H1 (cell line): ENCODE measurements around the gene LEO1. TPM values are rescaled to one million over a fixed set of nuclear protein-coding genes. Genes with fewer than 3 reads are reported as not detected.

Experiments used
- CTCF ChIA-PET: fragments of 300-600 bp; sonication (Branson Sonifier 250); formaldehyde crosslinking; loops from one replicate; lab custom pipeline; 2021; ENCODE audit not compliant: partially characterized antibody; lab: Charles Lee
- POLR2A ChIA-PET: fragments of 300-600 bp; sonication (Branson Sonifier 250); formaldehyde crosslinking; loops from one replicate; lab custom pipeline; 2021; ENCODE audit warnings: inconsistent platforms; ENCODE audit not compliant: partially characterized antibody; lab: Charles Lee
- DNase-seq, 2 experiments: peaks; one replicate each; pipeline versions ENCODE4 v3.0.0 to v3.0.0-alpha.2; 2010 to 2022; ENCODE audit warnings: low spot score in 2 of 2, low read depth in 1 of 2, mixed read lengths in 1 of 2
- FAIRE-seq: peaks from 2 replicates; lab custom pipeline; 2011; peaks lifted over from hg19 to GRCh38; lab: Jason Lieb, UNC
- H2AFZ ChIP-seq: 2 replicates; pipeline ENCODE4 v1.8.1; 2012; ENCODE audit warnings: low read length, inconsistent platforms
- H2AK5ac ChIP-seq: 2 replicates; pipeline ENCODE4 v1.6.1; 2013; ENCODE audit warnings: low read depth, low read length
- H2BK120ac ChIP-seq: replicated peaks from 2 replicates; pipeline ENCODE3; 2013; ENCODE audit warnings: low read depth, low read length, inconsistent platforms
- H2BK12ac ChIP-seq: 2 replicates; pipeline ENCODE4 v1.6.1; 2013; ENCODE audit warnings: low read depth, low read length
- H2BK15ac ChIP-seq: 2 replicates; pipeline ENCODE4 v1.6.1; 2013; ENCODE audit warnings: low read length
- H2BK20ac ChIP-seq: 2 replicates; pipeline ENCODE4 v1.6.1; 2013; ENCODE audit warnings: low read length
- H2BK5ac ChIP-seq: 2 replicates; pipeline ENCODE4 v1.6.1; 2013; ENCODE audit warnings: low read depth, low read length
- H3K14ac ChIP-seq: 2 replicates; pipeline ENCODE4 v1.6.1; 2013; ENCODE audit warnings: inconsistent platforms; ENCODE audit not compliant: insufficient read length
- H3K18ac ChIP-seq: 2 replicates; pipeline ENCODE4 v1.6.1; 2013; ENCODE audit warnings: low read length; ENCODE audit errors: extremely low read depth
- H3K23ac ChIP-seq: 2 replicates; pipeline ENCODE4 v1.6.1; 2013; ENCODE audit warnings: inconsistent platforms; ENCODE audit not compliant: insufficient read length
- H3K23me2 ChIP-seq: 2 replicates; pipeline ENCODE4 v1.6.1; 2013; ENCODE audit warnings: low read depth, low read length
- H3K27ac ChIP-seq: 2 replicates; pipeline ENCODE4 v1.6.1; 2011; ENCODE audit warnings: low read depth, low read length, inconsistent platforms
- H3K27me3 ChIP-seq, 4 experiments: replicated peaks in 1 of 4; 1 replicate in 1 of 4; 2 replicates in 3 of 4; pipeline versions ENCODE4 v1.6.1 to v1.8.1; 2011 to 2013; ENCODE audit warnings: low read length in 3 of 4, mild to moderate bottlenecking in 3 of 4, inconsistent platforms in 2 of 4, mixed read lengths in 2 of 4, moderate library complexity in 1 of 4; ENCODE audit not compliant: control insufficient read depth in 3 of 4, insufficient read depth in 3 of 4; ENCODE audit errors: extremely low read depth in 1 of 4
- H3K36me3 ChIP-seq, 4 experiments: 2 replicates each; pipeline versions ENCODE4 v1.6.1 to v1.8.1; 2011 to 2013; ENCODE audit warnings: mild to moderate bottlenecking in 4 of 4, low read length in 3 of 4, moderate library complexity in 2 of 4, control low read depth in 1 of 4, inconsistent platforms in 1 of 4; ENCODE audit not compliant: insufficient read depth in 4 of 4, control insufficient read depth in 2 of 4
- H3K4ac ChIP-seq: replicated peaks from 2 replicates; pipeline ENCODE3; 2013; ENCODE audit warnings: low read length, low read depth, mixed read lengths, inconsistent platforms; ENCODE audit not compliant: insufficient read length
- H3K4me1 ChIP-seq, 4 experiments: replicated peaks in 1 of 4; 1 replicate in 1 of 4; 2 replicates in 3 of 4; pipeline versions ENCODE4 v1.6.1 to v1.8.1; 2011 to 2013; ENCODE audit warnings: low read length in 3 of 4, inconsistent platforms in 2 of 4, mixed read lengths in 1 of 4; ENCODE audit not compliant: insufficient read depth in 4 of 4, control insufficient read depth in 3 of 4
- H3K4me2 ChIP-seq, 2 experiments: 2 replicates each; pipeline versions ENCODE4 v1.6.1 to v1.8.1; 2011 to 2013; ENCODE audit warnings: low read depth in 2 of 2, low read length in 2 of 2, control low read depth in 1 of 2, inconsistent platforms in 1 of 2, mild to moderate bottlenecking in 1 of 2; ENCODE audit not compliant: insufficient read depth in 1 of 2
- H3K4me3 ChIP-seq, 4 experiments: fragments of 200-600, 300-600 bp in 1 of 4; sonication (generic), shearing (Covaris generic), sonication (Bioruptor Twin) in 1 of 4; 2 replicates each; pipeline versions ENCODE4 v1.5.1 to v1.8.1; 2011 to 2016; ENCODE audit warnings: low read length in 4 of 4, low read depth in 3 of 4, control low read depth in 2 of 4, inconsistent platforms in 2 of 4, mild to moderate bottlenecking in 2 of 4, mixed read lengths in 1 of 4, moderate library complexity in 1 of 4; ENCODE audit not compliant: insufficient read depth in 2 of 4; ENCODE audit errors: extremely low read depth in 1 of 4
- H3K56ac ChIP-seq: replicated peaks from 2 replicates; pipeline ENCODE3; 2013; ENCODE audit warnings: low read depth, mild to moderate bottlenecking, mixed read lengths, low read length, inconsistent platforms; ENCODE audit not compliant: insufficient read length
- H3K79me1 ChIP-seq: 2 replicates; pipeline ENCODE4 v1.6.1; 2013; ENCODE audit warnings: low read depth, low read length, control low read depth
- H3K79me2 ChIP-seq, 2 experiments: 2 replicates each; pipeline versions ENCODE4 v1.6.1 to v1.8.1; 2012 to 2013; ENCODE audit warnings: low read length in 2 of 2, mild to moderate bottlenecking in 2 of 2, inconsistent platforms in 1 of 2; ENCODE audit not compliant: insufficient read depth in 2 of 2, control insufficient read depth in 1 of 2
- H3K9ac ChIP-seq, 4 experiments: replicated peaks in 1 of 4; 1 replicate in 1 of 4; 2 replicates in 3 of 4; pipeline versions ENCODE4 v1.6.1 to v1.8.1; 2011 to 2013; ENCODE audit warnings: low read depth in 3 of 4, low read length in 3 of 4, control low read depth in 2 of 4, mild to moderate bottlenecking in 2 of 4, moderate library complexity in 2 of 4, inconsistent platforms in 1 of 4; ENCODE audit errors: extremely low read depth in 1 of 4
- H3K9me3 ChIP-seq, 2 experiments: 2 replicates each; pipeline versions ENCODE4 v1.6.1 to v1.8.1; 2012 to 2013; ENCODE audit warnings: mild to moderate bottlenecking in 2 of 2, moderate library complexity in 2 of 2, control low read depth in 1 of 2, inconsistent platforms in 1 of 2, low read depth in 1 of 2, low read length in 1 of 2, mixed read lengths in 1 of 2; ENCODE audit not compliant: insufficient read depth in 2 of 2
- H4K20me1 ChIP-seq, 2 experiments: replicated peaks in 1 of 2; 2 replicates each; pipeline versions ENCODE3 to v1.8.1; 2011 to 2013; ENCODE audit warnings: inconsistent platforms in 2 of 2, low read length in 2 of 2, mild to moderate bottlenecking in 1 of 2; ENCODE audit not compliant: insufficient read depth in 2 of 2, control insufficient read depth in 1 of 2
- H4K5ac ChIP-seq: 2 replicates; pipeline ENCODE4 v1.6.1; 2013; ENCODE audit warnings: low read length, low read depth, mixed read lengths, inconsistent platforms; ENCODE audit not compliant: insufficient read length
- H4K8ac ChIP-seq: 2 replicates; pipeline ENCODE4 v1.8.0; 2013; ENCODE audit warnings: mild to moderate bottlenecking, moderate library complexity, low read length, inconsistent platforms; ENCODE audit not compliant: insufficient read depth; ENCODE audit errors: extremely low read depth
- H4K91ac ChIP-seq: replicated peaks from 2 replicates; pipeline ENCODE3; 2013; ENCODE audit warnings: low read length, mixed read lengths, inconsistent platforms; ENCODE audit not compliant: insufficient read length
- CBX8 ChIP-seq: fragments of 300-800, 300-1000 bp; sonication (generic); IDR thresholded peaks from 2 replicates; pipeline ENCODE4 v1.7.1; 2016; ENCODE audit warnings: low read depth, low read length, borderline replicate concordance
- E2F6 ChIP-seq: IDR thresholded peaks from 2 replicates; pipeline ENCODE4 v1.6.1; 2012; ENCODE audit warnings: inconsistent platforms
- EGR1 ChIP-seq: IDR thresholded peaks from 2 replicates; pipeline ENCODE4 v1.6.1; 2011; ENCODE audit warnings: low read depth, low read length, borderline replicate concordance
- JUND ChIP-seq: IDR thresholded peaks from 2 replicates; pipeline ENCODE4 v1.6.1; 2011; ENCODE audit warnings: mild to moderate bottlenecking, improper control_type of control experiment, low read length
- KDM4A ChIP-seq: IDR thresholded peaks from one replicate; pipeline ENCODE4 v1.7.1; 2012; ENCODE audit warnings: low read depth, mild to moderate bottlenecking, moderate library complexity, low read length, inconsistent platforms; ENCODE audit not compliant: severe bottlenecking
- KDM5A ChIP-seq: fragments of 200-600 bp; IDR thresholded peaks from 2 replicates; pipeline ENCODE4 v1.7.1; 2012; ENCODE audit warnings: mild to moderate bottlenecking, low read length, inconsistent platforms, mixed read lengths
- NRF1 ChIP-seq: IDR thresholded peaks from 2 replicates; pipeline ENCODE4 v1.6.1; 2011; ENCODE audit warnings: mild to moderate bottlenecking, low read depth, low read length, improper control_type of control experiment
- POU5F1 ChIP-seq: IDR thresholded peaks from 2 replicates; pipeline ENCODE4 v1.6.1; 2011; ENCODE audit warnings: low read depth, mild to moderate bottlenecking, low read length, moderate library complexity
- SIRT6 ChIP-seq: IDR thresholded peaks from one replicate; pipeline ENCODE4 v1.7.1; 2012; ENCODE audit warnings: low read length, inconsistent platforms
- SP1 ChIP-seq: IDR thresholded peaks from 2 replicates; pipeline ENCODE4 v1.6.1; 2011; ENCODE audit warnings: low read depth, low read length
- SP2 ChIP-seq: IDR thresholded peaks from 2 replicates; pipeline ENCODE4 v1.6.1; 2012; ENCODE audit warnings: mild to moderate bottlenecking, low read length, inconsistent platforms
- SRF ChIP-seq: IDR thresholded peaks from 2 replicates; pipeline ENCODE4 v1.6.1; 2011; ENCODE audit warnings: mild to moderate bottlenecking, low read depth, low read length, moderate library complexity
- whole genome bisulfite sequencing, 2 experiments: shearing (Covaris generic) in 1 of 2; methylation state at CpG; one replicate each; pipeline versions ENCODE4 v1.1.6 to v1.1.7; 2013 to 2015; ENCODE audit warnings: low lambda C conversion rate in 2 of 2, mixed read lengths in 2 of 2, inconsistent platforms in 1 of 2, low coverage in 1 of 2, missing lambda C conversion rate in 1 of 2; ENCODE audit not compliant: insufficient replicate concordance in 2 of 2, insufficient coverage in 1 of 2, insufficient read length in 1 of 2; ENCODE audit errors: extremely low coverage in 1 of 2, missing lambda C conversion rate in 1 of 2; 5-methylcytosine and 5-hydroxymethylcytosine counted together
- polyA plus RNA-seq, 7 experiments: library from polyadenylated mRNA; depleted of rRNA in 3 of 7; stranded (reverse) in 5 of 7; unstranded in 2 of 7; fragments of >200 nt in 5 of 7; fragments of 200-250 nt in 2 of 7; gene quantifications; 1 replicate in 5 of 7; 2 replicates in 1 of 7; 4 replicates in 1 of 7; pipeline versions ENCODE4 v1.2.1 to v1.2.3, GENCODE V29; 2011 to 2013; ENCODE audit warnings: missing spikeins in 2 of 7, mixed read lengths in 2 of 7
- total RNA-seq: library from RNA; stranded (reverse); fragmentation: NEBNext Ultra II Directional; extraction: Animal tissue kit (Norgen Biotek cat#: 25700); gene quantifications from 2 replicates; pipeline ENCODE4 v1.2.1, GENCODE V29; 2021

The LEO1 gene
- total and polyA plus RNA-seq, 2 of the 8 experiments (the other 6 are each of a cell fraction or from before 2014, with no cell fraction given), result 1.6 to 27.4 TPM

- Histone ChIP-seq H3K79me1 (peaks cover 3% of the 10 kb centered on the region; the same call in 1 of the 2 replicates), H3K9ac (peak overlapping the region; percentile 87 to 93 (median 89))
- WGBS, 2 experiments, result 8% methylated on average over 10 of the region's 10 CpGs; no CpG with 5 or more reads in 1 of the 2 experiments
- TF ChIP-seq EGR1 (no peak), KDM5A (no peak), SIRT6 (no peak), POU5F1 (no peak), SP1 (no peak), SRF (no peak), JUND (no peak), CBX8 (no peak), SP2 (no peak), KDM4A (no peak), E2F6 (no peak), NRF1 (no peak)
Measured at GRCh38 chr15:52020221-52021085, 48.9 kb upstream of the LEO1 start.

More at GRCh38 chr15:52020221-52021085, 48.9 kb upstream of the LEO1 start:
- no peak overlapping the region; the same call in 1 of the 2 replicates for H2BK12ac ChIP-seq
- H3K4me1 ChIP-seq, result peaks cover 2 to 12% (median 4%) of the 10 kb centered on the region in 4 experiments; a peak in 5 of 7 replicates
- POLR2A ChIA-PET, result interaction anchor here (0.7 to 3.5 kb wide), 15 partner anchors 8 to 446 kb away, joined by 3 to 21 read pairs (median 4); partner anchors contain the start of genes BCL2L10 and LEO1
- H2AK5ac ChIP-seq, result no peak overlapping the region
- peak overlapping the region; percentile 70 to 76 for H3K4me2 ChIP-seq
- peaks cover 2 to 4% of the 10 kb centered on the region in 2 experiments for H4K20me1 ChIP-seq
- H3K56ac ChIP-seq, result no peak overlapping the region
- H4K8ac ChIP-seq, result no peak overlapping the region
- no peak overlapping the region for H2BK120ac ChIP-seq
- H4K5ac ChIP-seq, result no peak overlapping the region
- H3K79me2 ChIP-seq, result peaks cover 23 to 58% of the 10 kb centered on the region in 2 experiments
- H3K4me3 ChIP-seq, result peak overlapping the region; percentile 76 to 96 (median 92)
- CTCF ChIA-PET, result interaction anchor here (0.7 to 1.7 kb wide), 5 partner anchors 9 to 237 kb away, joined by 3 to 8 read pairs (median 4); no protein-coding TSS in a partner anchor
- peak overlapping the region; percentile 79; the same call in 1 of the 2 replicates for H3K18ac ChIP-seq
- no peak overlapping the region for H3K23ac ChIP-seq
- H2AFZ ChIP-seq, result no peak overlapping the region
- no peak overlapping the region for H3K4ac ChIP-seq
- H2BK5ac ChIP-seq, result peak overlapping the region; percentile 87; the same call in 1 of the 2 replicates
- H2BK15ac ChIP-seq, result no peak overlapping the region
- H3K27me3 ChIP-seq, result no peaks in the 10 kb centered on the region
- H3K36me3 ChIP-seq, result no peaks in the 10 kb centered on the region
- no peak overlapping the region for H2BK20ac ChIP-seq
- FAIRE-seq (no peak), DNase-seq (no peak)
- no peak overlapping the region for H3K14ac ChIP-seq
- peak overlapping the region; percentile 84 for H3K27ac ChIP-seq
- no peaks in the 10 kb centered on the region for H3K9me3 ChIP-seq
- no peaks in the 10 kb centered on the region for H3K23me2 ChIP-seq
- H4K91ac ChIP-seq, result no peak overlapping the region
